ENCODE data around the gene DCUN1D1.

The DCUN1D1 gene

DNA sequence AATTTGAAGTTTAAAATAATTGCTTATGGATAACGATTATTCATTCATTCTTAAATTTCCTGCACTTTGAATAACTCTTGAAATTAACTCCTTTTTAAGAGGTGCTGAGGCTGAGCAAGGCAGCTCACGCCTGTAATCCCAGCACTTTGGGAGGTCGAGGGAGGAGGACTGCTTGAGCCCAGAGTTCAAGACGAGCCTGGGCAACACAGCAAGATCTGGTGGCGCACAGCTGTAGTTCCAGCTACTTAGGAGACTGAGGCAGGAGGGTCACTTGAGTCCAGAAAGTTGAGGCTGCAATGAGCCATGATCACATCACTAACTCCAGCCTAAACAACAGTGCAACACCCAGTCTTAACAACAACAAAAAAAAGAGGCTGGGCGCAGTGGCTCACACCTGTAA, 8.0 kb downstream of the DCUN1D1 start:
- DNase-seq (ENCODE audit: low read depth) = no peak

DNA sequence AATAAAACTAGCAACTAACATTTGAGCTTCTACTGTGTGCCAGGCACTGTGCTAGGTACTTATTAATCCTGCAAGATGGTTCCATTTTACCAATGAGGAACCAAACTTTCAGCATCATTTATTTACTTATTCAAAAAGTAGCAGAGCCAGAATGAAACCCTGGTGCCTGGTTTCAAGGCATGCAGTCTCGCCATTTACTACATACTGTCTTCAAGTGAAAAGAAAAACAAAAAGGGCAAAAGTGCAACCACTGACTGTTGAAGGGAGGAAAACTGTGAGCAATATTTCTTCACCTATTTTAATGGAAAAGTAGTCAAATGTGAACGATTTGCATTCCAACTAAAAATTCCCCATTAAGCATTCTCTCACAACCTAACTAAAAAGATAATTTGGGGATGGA, 8.7 kb downstream of the DCUN1D1 start:
- DNase-seq (ENCODE audit: low read depth) = no peak

DNA sequence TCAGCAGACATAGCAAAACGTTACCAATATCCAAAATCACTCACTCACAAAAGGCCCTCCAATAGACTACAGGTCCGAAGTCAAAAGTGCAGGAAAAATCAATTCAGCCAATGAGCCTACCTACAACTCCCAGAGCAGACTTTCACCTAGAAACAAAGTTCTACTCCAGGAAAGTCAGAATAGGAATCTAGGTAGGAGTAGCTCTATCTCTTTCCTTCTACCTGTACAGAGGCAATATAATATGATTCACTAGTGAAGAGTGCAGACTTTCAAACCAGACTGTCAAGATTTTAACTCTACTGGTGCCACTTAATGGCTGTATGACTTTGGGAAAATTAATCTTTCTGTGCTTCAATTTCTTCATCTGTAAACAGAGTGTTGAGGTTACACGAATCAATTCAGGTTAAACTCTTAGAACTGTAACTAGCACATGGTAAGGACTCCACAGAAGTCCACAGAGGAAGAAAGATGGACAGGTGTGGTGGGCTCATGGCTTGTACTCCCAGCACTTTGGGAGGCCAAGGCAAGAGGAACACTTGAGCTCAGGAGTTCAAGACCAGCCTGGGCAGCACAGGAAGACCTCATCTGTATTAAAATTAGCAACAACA, 9.4 kb downstream of the DCUN1D1 start:
- DNase-seq (ENCODE audit: low read depth) = no peak

DNA sequence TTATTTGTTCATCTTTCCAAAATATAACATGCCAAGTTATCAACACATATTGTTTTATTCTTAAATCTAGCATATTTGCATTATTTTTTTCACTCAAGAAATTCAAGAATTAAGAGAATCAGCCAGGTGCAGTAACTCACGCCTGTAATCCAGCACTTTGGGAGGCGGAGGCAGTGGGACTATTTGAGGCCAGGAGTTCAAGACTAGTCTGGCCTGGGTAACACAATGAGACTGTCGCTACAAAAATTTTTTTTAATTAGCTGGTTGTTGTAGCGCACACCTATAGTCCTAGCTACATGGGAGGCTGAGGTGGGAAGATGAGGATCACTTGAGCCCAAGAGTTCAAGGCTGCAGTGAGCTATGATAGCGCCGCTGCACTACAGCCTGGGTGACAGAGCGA, 10.5 kb downstream of the DCUN1D1 start:
- no peak for DNase-seq (ENCODE audit: low read depth)

DNA sequence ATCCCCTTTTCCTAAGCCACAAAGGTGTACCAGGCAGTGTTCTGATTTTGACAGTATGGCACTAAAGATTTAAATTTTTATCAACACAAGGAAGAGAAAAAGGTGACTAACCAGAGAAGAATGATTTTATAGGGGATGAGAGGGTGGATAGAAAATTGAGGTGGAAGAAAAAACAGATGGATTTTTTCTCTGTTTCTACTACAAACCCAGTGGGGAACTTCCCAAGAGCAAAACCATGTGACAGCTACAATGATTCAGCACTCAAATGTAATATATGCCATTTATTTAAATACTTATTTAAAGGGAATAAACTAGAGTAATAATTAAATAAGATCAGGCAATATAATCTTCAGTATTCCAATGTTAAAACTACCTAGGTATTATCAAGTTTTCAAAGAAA, 11.1 kb downstream of the DCUN1D1 start:
- DNase-seq (ENCODE audit: low read depth) = no peak

DNA sequence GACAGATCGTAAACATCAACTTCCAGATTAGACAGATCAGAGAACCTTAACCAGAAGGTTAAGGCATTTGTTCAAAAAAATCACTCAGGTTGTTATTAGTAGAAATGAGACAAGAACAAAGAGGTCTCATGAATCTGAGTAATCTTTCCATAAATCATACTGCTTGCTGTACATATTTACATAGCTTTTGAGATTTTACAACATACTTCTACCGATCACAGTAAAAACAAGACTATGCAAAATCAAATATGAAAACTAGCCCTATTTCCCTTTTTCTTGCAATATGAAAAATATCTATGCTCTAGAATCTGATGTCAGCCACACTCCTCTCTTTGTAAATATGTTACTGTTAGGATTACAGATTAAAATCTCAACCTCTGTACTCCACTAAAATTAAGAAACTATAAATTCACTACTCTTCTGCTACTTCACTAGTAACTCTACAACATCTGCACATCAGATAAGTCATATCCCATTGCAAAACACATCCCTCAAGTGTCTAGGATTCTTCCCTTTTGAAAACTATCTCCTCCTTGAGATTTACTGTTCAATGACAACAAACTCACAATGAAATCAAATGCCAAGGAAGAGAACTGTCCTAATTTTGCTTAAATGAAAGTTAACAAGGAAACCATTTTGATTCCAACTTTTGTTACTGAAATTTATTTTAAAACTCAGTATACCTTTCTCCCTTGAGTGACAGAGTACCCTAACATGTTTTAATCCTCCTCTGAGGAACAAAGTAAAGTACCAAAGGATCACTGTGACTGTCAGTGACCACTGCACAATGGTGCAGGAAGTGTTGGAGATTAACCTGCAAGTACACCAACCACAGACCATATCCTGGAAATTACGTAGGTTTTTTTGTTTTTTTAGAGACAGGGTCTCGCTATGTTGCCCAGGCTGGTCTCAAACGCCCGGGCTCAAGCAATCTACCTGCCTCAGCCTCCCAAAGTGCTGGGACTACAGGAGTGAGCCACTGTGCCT, 12.8 kb downstream of the DCUN1D1 start:
- no peak for DNase-seq (ENCODE audit: low read depth)

DNA sequence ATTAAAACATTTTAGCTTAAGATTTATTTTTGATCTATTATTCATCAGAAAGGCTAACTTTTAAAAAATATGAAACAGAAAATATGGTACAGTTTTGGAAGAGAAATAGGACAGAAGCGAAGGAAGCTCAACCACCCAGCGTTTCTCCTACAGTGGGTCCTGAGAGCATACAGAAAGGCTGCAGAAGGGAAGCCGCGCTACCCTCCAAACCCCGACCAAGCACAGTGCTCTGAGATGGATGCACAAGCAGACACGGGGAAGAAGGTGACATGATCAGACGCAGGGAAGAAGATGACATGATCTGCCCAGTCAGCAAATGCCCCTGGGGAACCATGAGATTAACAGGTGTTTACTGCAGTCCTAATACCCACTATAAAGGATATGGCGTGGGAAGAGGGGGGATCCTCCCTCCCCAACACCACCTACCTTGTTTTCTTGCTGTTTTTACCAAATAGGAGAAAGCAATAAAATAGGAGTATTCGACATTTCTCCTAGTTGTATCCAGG, 14.4 kb downstream of the DCUN1D1 start:
- no peak for DNase-seq (ENCODE audit: low read depth)

DNA sequence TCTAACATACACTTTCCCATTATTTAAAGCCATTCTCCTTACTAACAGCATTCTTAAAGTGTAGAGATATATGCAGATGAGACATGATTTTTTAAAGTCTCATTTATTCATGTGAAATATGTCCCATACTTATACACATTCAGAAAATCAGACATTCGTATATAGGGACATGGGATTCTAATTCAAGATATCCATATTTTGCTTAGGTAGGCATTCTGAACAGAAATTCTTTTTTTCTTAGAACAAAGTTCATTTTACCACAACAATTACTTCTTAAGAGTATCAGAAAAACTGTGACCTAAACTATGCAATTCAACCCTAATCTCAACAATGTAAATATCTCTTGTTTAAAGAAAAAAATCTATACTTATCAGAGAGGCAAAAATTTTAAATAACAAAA, 16.2 kb downstream of the DCUN1D1 start:
- DNase-seq (ENCODE audit: low read depth) = no peak

DNA sequence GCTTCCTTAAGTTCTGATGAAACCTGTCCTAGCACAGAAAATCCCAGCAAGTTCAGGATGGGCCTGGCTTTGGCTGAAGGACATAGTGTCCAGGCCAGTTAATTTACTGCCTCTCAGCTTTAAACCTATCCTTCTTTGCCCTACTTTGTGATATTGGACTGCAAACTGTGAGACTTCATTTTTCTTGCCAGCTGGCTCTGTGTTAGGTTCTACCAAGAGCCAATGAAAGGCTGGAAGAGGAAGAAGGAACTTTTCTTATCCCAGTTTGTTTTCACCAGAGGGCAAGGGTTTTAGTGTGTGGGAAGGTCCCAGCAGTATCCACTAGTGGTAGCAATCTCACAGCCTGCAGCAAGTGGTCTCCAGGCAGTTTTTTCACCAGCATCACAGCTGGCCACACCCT, 18.2 kb downstream of the DCUN1D1 start:
- no peak for DNase-seq (ENCODE audit: low read depth)

DNA sequence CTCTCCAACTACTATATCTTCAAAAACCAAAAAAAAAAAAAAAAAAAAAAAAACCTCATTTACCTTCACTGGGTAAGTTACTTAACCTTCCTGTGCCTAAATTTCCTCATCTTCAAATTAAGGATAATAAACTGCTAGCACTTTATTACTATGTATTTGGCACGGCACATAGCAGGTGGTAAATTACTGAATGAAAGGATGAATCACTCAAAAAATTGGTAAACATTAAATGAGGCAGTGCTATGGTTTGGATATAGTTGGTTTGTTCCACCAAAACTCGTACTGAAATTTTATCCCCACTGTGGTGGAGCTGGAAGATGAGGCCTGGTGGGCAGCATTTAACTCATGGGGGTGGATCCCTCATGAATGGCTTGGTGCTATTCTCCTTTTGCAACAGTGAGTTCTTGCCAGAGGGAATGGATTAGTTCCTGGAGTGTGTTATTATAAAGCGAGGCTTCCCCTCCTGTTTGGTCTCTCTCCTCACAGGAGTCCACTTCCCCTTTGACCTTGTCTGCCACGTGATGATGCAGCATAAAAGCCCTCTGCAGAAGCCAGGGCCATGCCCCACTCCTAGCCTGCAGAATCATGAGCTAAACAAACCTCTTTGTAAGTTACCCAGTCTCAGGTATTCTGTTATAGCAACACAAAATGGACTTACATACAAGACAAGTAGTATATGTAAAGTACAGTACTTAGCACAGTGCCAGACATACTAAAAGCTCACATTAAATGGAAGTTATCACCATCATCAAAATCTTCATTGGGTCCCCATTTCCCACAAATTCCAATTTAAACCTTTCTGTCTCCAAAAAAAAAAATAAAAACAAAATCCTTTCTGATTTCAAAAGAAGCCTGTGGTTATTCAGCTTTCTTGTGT, 20.6 kb downstream of the DCUN1D1 start:
- DNase-seq (ENCODE audit: low read depth) = no peak

DNA sequence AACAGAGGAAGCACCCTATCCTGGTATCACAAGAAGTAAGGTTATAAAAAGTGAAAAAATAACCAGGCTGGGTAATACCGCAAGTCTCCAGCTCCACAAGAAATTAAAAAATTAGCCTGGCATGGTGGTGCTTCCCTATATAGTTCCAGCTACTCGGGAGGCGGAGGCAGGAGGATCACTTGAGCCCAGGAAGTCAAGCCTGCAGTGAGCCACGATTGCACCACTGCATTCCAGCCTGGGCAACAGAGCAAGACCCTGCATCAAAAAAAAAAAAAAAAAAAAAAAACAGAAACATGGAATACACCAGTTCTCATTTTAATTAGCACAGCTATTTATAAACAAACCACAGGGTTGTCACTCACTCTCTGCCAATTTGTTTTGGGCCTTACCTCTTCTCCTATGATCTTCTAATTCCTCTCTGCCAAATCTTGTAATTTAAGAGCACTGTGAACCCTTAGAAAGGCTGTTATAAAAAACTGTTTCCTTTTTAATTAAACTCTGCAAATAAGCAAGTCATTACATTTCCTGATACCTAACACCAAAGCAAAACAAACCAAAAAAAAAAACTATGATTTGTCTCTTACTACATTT, 22.6 kb downstream of the DCUN1D1 start:
- DNase-seq (ENCODE audit: low read depth) = no peak

DNA sequence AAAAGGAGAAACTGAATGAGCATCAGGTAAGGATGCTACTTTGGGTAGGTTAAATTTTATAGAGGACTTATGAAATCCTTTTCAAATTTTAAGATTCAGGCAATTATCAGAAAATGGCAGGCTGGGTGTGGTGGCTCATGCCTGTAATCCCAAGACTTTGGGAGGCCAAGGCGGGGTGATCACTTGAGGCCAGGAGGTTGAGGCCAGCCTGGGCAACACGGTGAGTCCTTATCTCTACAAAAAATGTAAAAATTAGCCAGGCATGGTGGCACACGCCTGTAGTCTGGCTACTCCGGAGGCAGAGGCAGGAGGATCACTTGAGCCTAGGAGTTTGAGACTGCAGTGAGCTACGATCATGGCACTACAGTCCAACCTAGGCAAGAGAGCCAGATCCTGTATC, 23.1 kb downstream of the DCUN1D1 start:
- DNase-seq (ENCODE audit: low read depth) = no peak

DNA sequence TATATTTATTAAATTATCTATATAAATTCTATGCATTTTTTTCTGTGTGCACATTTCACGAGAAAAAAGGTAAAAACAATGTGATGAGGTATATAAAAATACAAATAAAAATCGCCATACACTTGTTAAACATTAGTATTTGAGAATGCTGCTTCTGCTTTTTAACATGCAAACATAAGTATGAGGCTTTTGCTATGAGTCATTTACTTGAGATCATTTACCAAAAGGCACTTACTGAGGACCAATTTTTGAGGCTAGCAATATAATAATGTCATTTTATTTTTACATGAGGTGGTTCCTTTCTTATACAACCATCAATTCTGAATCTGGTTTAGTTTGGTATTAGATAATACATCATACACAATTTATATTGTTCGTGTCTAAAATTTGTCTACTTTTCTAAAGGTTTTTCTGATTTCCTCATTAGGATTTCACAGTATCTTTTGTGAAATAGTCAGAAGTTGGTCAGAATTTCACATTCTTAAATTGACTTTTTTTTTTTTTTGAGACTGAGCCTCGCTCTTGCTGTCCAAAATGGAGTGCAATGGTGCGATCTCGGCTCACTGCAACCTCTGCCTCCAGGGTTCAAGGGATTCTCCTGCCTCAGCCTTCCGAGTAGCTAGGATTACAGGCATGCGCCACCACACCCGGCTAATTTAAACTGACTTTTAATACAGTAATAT, 25.6 kb downstream of the DCUN1D1 start:
- DNase-seq (ENCODE audit: low read depth) = no peak

DNA sequence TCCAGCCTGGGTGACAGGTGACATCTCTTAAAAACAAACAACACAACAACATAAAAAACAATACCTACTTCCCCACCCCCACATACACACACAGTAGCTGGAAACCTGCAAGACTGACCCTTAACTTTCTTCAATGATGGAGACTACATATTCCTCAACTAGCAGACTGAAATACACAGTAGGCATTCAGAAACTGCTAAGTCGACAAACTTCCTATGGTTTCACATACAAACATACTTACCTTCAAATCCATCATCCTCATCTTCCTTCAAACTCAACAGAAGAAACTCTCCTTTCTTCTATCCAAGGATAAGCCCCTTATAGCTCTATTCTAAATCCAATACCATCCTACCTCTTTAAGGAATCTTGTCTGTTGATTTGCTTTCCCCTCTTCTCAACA, 30.6 kb downstream of the DCUN1D1 start:
- DNase-seq (ENCODE audit: low read depth) = no peak

DNA sequence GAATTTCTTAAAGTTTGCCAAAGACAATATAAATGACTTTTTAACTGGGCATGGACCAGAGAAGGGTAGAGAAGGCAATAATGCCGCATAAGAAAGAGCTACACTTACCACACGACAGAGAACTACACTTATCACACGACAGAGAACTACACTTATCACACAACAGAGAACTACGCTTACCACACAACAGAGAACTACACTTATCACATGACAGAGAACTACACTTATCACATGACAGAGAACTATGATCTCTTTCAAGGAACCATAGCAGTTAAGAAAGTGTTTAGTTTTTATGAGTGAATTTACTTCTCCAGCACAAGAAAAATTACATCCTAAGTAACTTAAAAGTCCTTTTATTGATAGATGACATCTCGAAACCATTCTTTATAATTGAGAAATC, 32.0 kb downstream of the DCUN1D1 start:
- no peak for DNase-seq (ENCODE audit: low read depth)

DNA sequence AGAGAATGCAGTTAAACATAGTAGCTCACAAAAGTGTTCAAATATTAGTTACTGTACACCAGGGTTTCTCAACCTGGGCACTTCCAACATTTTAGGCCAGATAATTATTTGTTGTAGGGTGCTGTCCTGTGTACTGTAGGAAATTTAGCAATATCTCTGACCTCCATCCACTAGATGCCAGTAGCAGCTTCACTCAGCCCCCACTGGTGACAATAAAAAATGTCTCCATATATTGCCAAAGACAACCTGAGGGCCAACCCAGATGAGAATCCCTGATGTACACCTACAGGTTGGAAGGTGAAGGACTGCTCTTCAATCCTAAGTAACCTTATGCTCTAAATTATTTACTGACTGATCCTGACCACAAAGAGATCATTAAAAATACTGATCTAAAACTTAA, 32.5 kb downstream of the DCUN1D1 start:
- DNase-seq (ENCODE audit: low read depth) = no peak

DNA sequence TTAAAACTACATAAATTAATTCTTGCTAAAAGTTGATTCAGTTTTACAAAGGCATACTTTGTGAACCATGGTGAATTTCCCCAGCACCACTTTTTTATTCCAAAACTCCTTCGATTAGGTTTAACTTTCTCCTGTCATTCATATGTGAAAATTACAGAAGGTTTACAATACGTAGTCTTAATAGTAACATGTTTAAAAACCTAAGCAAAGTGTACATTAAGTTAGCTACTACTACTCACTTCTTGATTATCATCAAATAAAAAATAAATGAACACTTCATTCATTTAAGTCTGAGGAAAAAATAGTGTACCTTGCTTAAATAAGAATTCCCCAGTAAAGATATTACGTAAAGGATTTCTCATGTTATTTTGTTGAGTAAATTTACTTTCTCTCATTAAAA, 38.6 kb downstream of the DCUN1D1 start:
- DNase-seq (ENCODE audit: low read depth) = no peak

DNA sequence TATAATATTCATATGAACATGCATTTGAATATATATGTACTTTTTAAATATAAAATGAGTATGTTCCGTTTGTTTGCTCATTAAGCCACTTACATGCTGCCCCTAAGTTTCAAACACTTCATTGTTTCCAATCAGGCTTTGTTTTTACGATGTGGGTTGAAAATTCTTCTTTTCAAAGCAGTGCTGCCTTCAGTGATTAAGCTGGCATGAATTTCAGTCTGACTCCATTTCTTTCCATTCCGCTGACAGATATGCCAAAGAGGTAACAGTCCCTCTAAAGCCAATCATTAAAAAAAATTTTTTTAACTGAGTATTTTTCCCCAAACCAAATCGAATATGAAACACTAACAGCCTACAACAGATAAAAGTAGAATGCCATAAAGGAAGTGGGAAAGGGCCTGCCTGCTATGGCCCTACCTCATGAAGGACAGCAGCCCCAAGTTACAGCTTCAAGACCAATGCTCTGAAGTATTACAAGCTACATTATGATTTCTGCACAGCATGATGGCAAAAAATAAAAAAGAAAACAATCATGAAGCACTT, 40.0 kb downstream of the DCUN1D1 start:
- DNase-seq (ENCODE audit: low read depth) = no peak

DNA sequence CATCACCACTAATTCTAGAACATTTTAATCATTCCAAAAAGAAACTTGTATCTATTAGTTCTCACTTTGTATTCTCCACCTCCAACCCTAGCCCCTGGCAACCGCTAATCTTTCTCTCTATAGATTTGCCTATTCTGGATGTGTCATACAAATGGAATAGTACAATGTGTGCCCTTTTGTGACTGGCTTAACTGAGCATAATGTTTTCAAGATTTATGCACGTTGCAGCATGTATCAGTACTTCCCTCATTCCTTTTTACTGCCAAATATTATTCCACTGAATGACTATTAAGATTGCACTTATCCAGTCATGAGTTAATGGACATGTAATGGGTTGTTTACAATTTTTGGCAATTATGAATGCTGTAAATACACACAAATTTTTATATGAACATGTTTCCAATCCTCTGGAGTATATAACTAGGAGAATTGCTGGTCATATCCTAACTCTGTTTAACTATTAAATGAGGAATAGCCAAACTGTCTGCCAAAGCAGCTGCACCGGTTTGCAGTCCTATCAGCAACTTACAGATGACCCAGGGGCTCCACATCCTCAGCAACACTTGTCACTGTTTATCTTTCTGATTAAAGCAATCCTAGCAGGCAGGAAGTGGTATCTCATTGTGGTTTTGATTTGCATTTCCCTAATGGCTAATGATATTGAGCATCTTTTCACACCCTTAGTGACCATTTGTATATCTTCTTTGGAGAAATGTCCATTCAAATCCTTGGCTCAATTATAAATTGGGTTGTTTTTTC, 42.9 kb downstream of the DCUN1D1 start:
- DNase-seq (ENCODE audit: low read depth) = no peak

DNA sequence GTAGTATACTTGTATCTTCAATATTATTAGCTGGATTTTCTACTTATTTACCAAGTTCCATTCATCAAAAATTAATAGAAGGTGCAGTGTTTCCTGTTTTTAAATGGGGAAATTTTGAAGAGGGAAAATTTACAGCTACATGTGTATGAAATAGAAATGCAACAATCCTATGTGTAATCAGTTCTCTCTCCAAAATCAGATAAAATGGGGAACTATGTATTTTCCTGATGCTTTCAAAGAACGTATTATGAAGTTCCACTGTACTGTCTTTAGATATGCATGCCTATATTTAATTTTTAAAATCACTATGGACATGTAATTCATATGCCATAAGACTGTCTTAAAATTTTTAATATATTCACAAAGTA, 43.4 kb downstream of the DCUN1D1 start:
- no peak for DNase-seq (ENCODE audit: low read depth)

Data from stimulated activated CD4-positive, alpha-beta T cell treated with anti-CD3 and anti-CD28 coated beads, Interleukin-2, amount 100 ng/mL, for 4 hours (primary cell).